Mononuclear cell (primary cell): ENCODE results near the gene PCBD2. TPM values are rescaled to one million over a fixed set of nuclear protein-coding genes. Genes with fewer than 3 reads are reported as not detected.
"Not testable (repeated sequence)": the region's sequence is repeated elsewhere in the genome, so short reads cannot be mapped to it uniquely, and the experiment has no call there.

Experiments
- H3K27me3 ChIP-seq: 2 replicates; pipeline ENCODE4 v1.6.0; 2011; ENCODE audit warnings: low read length, control low read depth; ENCODE audit not compliant: insufficient read depth
- H3K4me1 ChIP-seq: 2 replicates; pipeline ENCODE4 v1.5.1; 2011; ENCODE audit warnings: mild to moderate bottlenecking, low read length, control low read depth; ENCODE audit not compliant: insufficient read depth
- H3K4me3 ChIP-seq: 2 replicates; pipeline ENCODE4 v1.5.1; 2011; ENCODE audit warnings: mild to moderate bottlenecking, low read length, moderate library complexity
- H3K9me3 ChIP-seq: 2 replicates; pipeline ENCODE4 v1.5.1; 2011; ENCODE audit warnings: low read depth, mild to moderate bottlenecking, control low read depth, low read length
- total RNA-seq: library from RNA; depleted of rRNA; stranded (reverse); fragments of >200 nt; gene quantifications from one replicate; pipeline ENCODE4 v1.2.3, GENCODE V29; 2012

The PCBD2 gene
- 5.0 TPM for total RNA-seq

DNA sequence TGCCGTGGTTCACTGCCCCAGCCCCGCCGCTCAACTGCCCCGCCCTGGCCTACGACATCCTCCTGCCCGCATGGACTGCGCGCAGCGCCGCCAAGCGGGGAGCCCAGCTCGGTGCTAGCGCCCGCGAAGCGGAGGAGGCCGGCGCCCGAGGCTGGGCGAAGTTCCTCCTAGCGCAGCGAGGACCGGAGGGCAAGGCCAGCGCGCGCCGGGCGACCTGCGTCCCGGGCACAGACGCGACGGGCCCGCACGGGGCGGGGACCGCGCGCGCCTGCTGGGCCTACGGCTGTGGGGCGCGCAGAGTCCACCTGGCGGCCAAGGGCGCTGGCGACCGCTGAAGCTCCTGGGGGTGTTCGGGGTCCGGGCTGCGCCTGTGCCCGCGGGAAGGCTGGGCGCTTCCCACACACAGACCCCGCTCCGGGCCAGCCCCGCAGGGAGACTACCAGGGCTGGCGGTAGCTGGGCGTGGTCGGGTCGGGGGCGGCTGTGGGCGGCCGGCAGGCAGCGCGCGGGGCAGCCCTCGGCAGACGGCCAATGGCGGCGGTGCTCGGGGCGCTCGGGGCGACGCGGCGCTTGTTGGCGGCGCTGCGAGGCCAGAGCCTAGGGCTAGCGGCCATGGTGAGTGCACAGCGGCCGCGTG lies at the start of gene PCBD2:
TSS of gene PCBD2 (plus strand) at position 522 of the 636 bp plus-strand sequence. CDS start at position 531, 9 bp downstream.
- Histone ChIP-seq H3K9me3 (no peaks in the 10 kb centered on the region), H3K4me1 (peaks cover 35% of the 10 kb centered on the region), H3K4me3 (peak within 1 kb of the TSS; percentile 97), H3K27me3 (no peaks in the 10 kb centered on the region)

DNA sequence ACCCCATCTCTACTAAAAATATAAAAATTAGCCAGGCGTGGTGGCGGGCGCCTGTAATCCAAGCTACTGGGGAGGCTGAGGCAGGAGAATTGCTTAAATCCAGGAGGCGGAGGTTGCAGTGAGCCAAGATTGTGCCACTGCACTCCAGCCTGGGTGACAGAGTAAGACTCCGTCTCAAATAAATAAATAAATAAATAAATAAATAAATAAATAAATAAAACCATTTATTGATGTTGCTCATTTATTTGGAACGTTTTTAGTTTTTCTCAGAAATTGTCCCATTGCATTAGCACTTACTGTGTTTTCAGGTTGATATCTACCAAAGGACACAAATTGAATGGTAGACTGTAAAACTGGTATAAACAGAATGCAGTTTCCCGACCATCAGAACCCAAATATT lies 48.5 kb upstream of the PCBD2 start:
- H3K4me3 ChIP-seq, H3K27me3 ChIP-seq, H3K9me3 ChIP-seq, H3K4me1 ChIP-seq: not testable (repeated sequence)

DNA sequence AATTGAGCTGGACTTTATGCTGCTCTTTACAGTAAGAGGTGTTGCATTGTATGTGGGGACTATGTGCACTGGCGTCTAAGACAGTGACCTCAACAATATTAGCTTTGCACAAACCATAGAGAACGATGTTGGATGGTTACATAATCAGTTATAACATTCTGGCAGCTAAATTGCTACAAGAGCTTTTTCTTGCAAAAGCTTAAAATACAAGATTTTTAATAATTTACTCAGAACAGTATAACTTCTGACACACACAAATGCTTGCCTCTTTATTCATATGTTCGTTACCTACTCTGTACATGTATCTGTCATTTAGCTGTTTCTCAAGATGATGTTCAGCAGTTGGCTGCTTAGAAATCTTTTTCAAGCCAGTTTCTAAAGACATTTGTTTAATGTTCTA lies 47.5 kb upstream of the PCBD2 start:
- Histone ChIP-seq H3K4me3 (no peak overlapping the region), H3K4me1 (no peaks in the 10 kb centered on the region), H3K27me3 (no peaks in the 10 kb centered on the region), H3K9me3 (no peaks in the 10 kb centered on the region)

GRCh38 chr5:134864707-134865106 lies 40.2 kb upstream of the PCBD2 start:
- Histone ChIP-seq H3K4me3 (no peak overlapping the region), H3K4me1 (no peaks in the 10 kb centered on the region), H3K9me3 (no peaks in the 10 kb centered on the region), H3K27me3 (no peaks in the 10 kb centered on the region)

DNA sequence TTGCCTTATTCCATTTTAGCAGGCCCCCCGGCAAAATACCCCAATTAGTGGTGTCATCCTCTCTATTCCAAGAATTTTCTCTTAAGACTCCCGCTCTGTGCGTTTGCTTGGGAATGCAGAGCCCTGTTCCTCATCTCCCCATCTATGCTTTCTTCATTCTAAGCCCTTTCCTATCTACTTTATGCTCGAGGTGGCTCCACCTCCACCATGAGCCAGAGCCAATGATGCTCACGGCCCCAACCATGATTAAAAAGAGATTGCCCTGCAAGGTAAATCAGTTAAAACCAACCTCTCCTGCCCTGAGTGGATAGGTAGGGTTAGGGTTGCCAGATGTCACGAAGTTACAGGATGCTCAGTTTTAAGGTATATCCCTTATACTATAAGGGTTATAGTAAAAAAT lies 31.4 kb upstream of the PCBD2 start:
- Histone ChIP-seq H3K4me1 (peaks cover 34% of the 10 kb centered on the region), H3K4me3 (peak overlapping the region; percentile 90), H3K27me3 (no peaks in the 10 kb centered on the region), H3K9me3 (no peaks in the 10 kb centered on the region)

- Histone ChIP-seq H3K27me3 (no peaks in the 10 kb centered on the region), H3K4me3 (peak within 1 kb of the TSS; percentile 90), H3K9me3 (no peaks in the 10 kb centered on the region), H3K4me1 (peaks cover 34% of the 10 kb centered on the region)
Observed at GRCh38 chr5:134873987-134874830, 30.7 kb upstream of the PCBD2 start, which contains the start of gene TXNDC15. TSS of gene TXNDC15 (plus strand) at chr5:134874371. CDS start at chr5:134874428, 57 bp downstream.

- Histone ChIP-seq H3K4me3 (peak overlapping the region; percentile 90), H3K4me1 (peaks cover 34% of the 10 kb centered on the region), H3K27me3 (no peaks in the 10 kb centered on the region), H3K9me3 (no peaks in the 10 kb centered on the region)
Observed at GRCh38 chr5:134874831-134875655, 29.9 kb upstream of the PCBD2 start.

DNA sequence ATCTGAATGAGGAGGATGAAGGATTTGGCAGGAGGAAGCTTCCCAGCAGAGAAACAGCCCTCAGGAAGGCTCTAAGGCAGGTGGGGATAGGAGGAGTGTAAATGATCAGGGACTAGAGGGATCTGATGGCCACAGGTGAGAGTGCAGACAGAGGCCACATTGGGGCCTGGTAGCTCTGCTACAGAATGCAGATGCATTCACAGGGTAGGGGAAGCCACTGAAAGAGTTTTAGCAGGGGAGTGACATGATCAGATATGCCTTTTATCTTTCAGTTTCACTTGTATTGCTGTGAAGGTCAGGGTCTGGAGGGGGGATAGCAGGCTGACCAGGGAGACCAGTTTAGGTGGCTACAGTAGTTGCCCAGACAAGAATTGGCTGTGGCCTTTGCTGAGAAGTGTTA lies 27.8 kb upstream of the PCBD2 start:
- Histone ChIP-seq H3K9me3 (no peaks in the 10 kb centered on the region), H3K27me3 (no peaks in the 10 kb centered on the region), H3K4me3 (no peak overlapping the region), H3K4me1 (peaks cover 34% of the 10 kb centered on the region)

DNA sequence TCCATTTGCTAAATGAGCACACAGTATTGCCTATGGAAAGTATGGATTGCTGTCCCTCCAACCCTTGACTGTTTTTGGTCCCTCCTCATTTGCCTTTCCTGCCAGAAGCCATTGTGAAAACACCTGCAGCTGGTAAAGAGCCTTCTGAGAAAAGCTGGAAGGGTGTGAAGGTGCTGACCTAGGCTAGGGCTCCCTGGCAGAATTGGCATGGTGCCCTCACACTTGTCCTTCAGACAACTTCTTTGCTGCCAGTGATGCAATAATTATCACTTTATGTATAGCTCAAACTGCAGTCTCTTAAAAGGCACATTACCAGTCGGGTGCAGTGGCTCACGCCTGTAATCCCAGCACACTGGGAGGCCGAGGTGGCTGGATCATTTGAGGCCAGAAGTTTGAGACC lies 26.5 kb upstream of the PCBD2 start:
- Histone ChIP-seq H3K4me3 (no peak overlapping the region), H3K4me1 (peaks cover 34% of the 10 kb centered on the region), H3K27me3 (no peaks in the 10 kb centered on the region), H3K9me3 (no peaks in the 10 kb centered on the region)

GRCh38 chr5:134879456-134879855 lies 25.5 kb upstream of the PCBD2 start:
- Histone ChIP-seq H3K4me1 (peaks cover 28% of the 10 kb centered on the region), H3K4me3 (no peak overlapping the region), H3K9me3 (no peaks in the 10 kb centered on the region), H3K27me3 (no peaks in the 10 kb centered on the region)

- H3K4me1 ChIP-seq = peaks cover 17% of the 10 kb centered on the region
- not testable (repeated sequence) for H3K27me3 ChIP-seq, H3K4me3 ChIP-seq, H3K9me3 ChIP-seq
Observed at GRCh38 chr5:134880937-134881336, 24.0 kb upstream of the PCBD2 start.

DNA sequence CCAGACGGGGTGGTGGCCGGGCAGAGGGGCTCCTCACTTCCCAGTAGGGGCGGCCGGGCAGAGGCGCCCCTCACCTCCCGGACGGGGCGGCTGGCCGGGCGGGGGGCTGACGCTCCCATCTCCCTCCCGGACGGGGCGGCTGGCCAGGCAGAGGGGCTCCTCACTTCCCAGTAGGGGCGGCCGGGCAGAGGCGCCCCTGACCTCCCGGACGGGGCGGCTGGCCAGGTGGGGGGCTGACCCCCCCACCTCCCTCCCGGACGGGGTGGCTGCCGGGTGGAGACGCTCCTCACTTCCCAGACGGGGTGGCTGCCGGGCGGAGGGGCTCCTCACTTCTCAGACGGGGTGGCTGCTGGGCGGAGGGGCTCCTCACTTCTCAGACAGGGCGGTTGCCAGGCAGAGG lies 23.2 kb upstream of the PCBD2 start:
- H3K27me3 ChIP-seq, H3K4me1 ChIP-seq, H3K9me3 ChIP-seq, H3K4me3 ChIP-seq: not testable (repeated sequence)

DNA sequence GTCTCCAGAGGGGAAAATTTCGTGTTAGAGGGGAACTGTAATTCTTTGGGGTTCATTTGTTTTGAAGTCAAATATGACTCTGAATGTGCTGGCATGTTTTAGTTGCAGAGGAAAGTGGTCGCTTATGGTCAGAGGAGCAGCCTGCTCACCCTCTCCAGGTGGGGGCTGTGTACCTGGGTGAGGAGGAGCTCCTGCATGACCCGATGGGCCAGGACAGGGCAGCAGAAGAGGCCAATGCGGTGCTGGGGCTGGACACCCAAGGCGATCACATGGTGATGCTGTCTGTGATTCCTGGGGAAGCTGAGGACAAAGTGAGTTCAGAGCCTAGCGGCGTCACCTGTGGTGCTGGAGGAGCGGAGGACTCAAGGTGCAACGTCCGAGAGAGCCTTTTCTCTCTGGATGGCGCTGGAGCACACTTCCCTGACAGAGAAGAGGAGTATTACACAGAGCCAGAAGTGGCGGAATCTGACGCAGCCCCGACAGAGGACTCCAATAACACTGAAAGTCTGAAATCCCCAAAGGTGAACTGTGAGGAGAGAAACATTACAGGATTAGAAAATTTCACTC lies 17.3 kb upstream of the PCBD2 start:
- no peak overlapping the region for H3K4me3 ChIP-seq
- peaks cover 3% of the 10 kb centered on the region for H3K4me1 ChIP-seq
- no peaks in the 10 kb centered on the region for H3K9me3 ChIP-seq
- H3K27me3 ChIP-seq = no peaks in the 10 kb centered on the region

- Histone ChIP-seq H3K4me3 (no peak overlapping the region), H3K9me3 (no peaks in the 10 kb centered on the region), H3K4me1 (peaks cover 3% of the 10 kb centered on the region), H3K27me3 (no peaks in the 10 kb centered on the region)
Observed at GRCh38 chr5:134889335-134889734, 15.6 kb upstream of the PCBD2 start.

GRCh38 chr5:134891473-134891872 lies 13.5 kb upstream of the PCBD2 start:
- Histone ChIP-seq H3K4me3 (no peak overlapping the region), H3K4me1 (no peaks in the 10 kb centered on the region), H3K27me3 (no peaks in the 10 kb centered on the region), H3K9me3 (no peaks in the 10 kb centered on the region)
